ENCODE data around the gene GFRA3. TPM values are rescaled to one million over a fixed set of nuclear protein-coding genes. Genes with fewer than 3 reads are reported as not detected.

Gene GFRA3
- total RNA-seq, 4 donors from 2014 or later: 0.48 to 3.4 (median 0.55) TPM; not detected in 1

GRCh38 chr5:138213161-138214029, 61.0 kb downstream of the GFRA3 start, which contains the start of gene CDC23:
Gene CDC23, minus strand, starts transcription at chr5:138213323. Its CDS starts 11 bp downstream, at chr5:138213312.
- Histone ChIP-seq H3K9me3 (no peaks in the 10 kb centered on the region), H3K4me3 (peak within 1 kb of the TSS; percentile 87 to 100 (median 98)), H3K27ac (peak within 1 kb of the TSS; percentile 77 to 88 (median 85)), H3K4me1 (peaks cover 12 to 30% (median 18%) of the 10 kb centered on the region in 4 donors), H3K36me3 (no peaks in the 10 kb centered on the region), H3K27me3 (no peaks in the 10 kb centered on the region)
- 3% methylated on average over 11 to 32 of the region's 32 CpGs for WGBS, 2 donors (ENCODE audit: low coverage in 1 of 2)
- TF ChIP-seq POLR2A (IDR thresholded peaks at IDR 0.05) (peak; percentile 60), CTCF (IDR thresholded peaks at IDR 0.05) (no peak), EP300 (IDR thresholded peaks at IDR 0.05; ENCODE audit: low read depth) (no peak), POLR2AphosphoS5 (IDR thresholded peaks at IDR 0.05) (peak; percentile 54 to 75 (median 58))
- intact Hi-C loops (cut with DNase I; ENCODE audit: low total_unique reads): no loop called here
- peak; percentile 92 for DNase-seq
- in situ Hi-C loops (cut with MboI; ENCODE audit: low pct_ligation_motif_present in 1 of 4, low pct_unique_long_range_greater_than_20kb in 1 of 4, low sequenced_read_pairs in 3 of 4): no loop called here

- H3K4me1 ChIP-seq: peaks cover 12 to 30% (median 18%) of the 10 kb centered on the region in 4 donors
- TF ChIP-seq EP300 (IDR thresholded peaks at IDR 0.05; ENCODE audit: low read depth) (no peak), POLR2AphosphoS5 (IDR thresholded peaks at IDR 0.05) (no peak), CTCF (IDR thresholded peaks at IDR 0.05) (no peak), POLR2A (IDR thresholded peaks at IDR 0.05) (no peak)
- intact Hi-C loops (cut with DNase I; ENCODE audit: low total_unique reads): no loop called here
- DNase-seq: peak; percentile 11
- H3K36me3 ChIP-seq: no peaks in the 10 kb centered on the region
- H3K27me3 ChIP-seq: no peaks in the 10 kb centered on the region
- peak overlapping the region; percentile 87 to 100 (median 98) for H3K4me3 ChIP-seq
- no peaks in the 10 kb centered on the region for H3K9me3 ChIP-seq
- H3K27ac ChIP-seq: peak overlapping the region; percentile 77 to 88 (median 85)
- in situ Hi-C loops (cut with MboI; ENCODE audit: low pct_ligation_motif_present in 1 of 4, low pct_unique_long_range_greater_than_20kb in 1 of 4, low sequenced_read_pairs in 3 of 4): no loop called here
- 0% methylated on average over 5 of the region's 8 CpGs; no CpG with 5 or more reads in 1 of the 2 donors for WGBS, 2 donors (ENCODE audit: low coverage in 1 of 2)
These were observed 61.6 kb downstream of the GFRA3 start for GRCh38 chr5:138212828-138213160.

- no peak overlapping the region for H3K27ac ChIP-seq
- DNase-seq: no peak
- in situ Hi-C loops (cut with MboI; ENCODE audit: low pct_ligation_motif_present in 1 of 4, low pct_unique_long_range_greater_than_20kb in 1 of 4, low sequenced_read_pairs in 3 of 4) (no loop called here), intact Hi-C loops (cut with DNase I; ENCODE audit: low total_unique reads) (no loop called here)
- no peak overlapping the region for H3K4me3 ChIP-seq
- peaks cover 0 to 6% (median 2%) of the 10 kb centered on the region in 4 donors for H3K36me3 ChIP-seq
- H3K27me3 ChIP-seq: no peaks in the 10 kb centered on the region
- WGBS, 2 donors (ENCODE audit: low coverage in 1 of 2): 80 to 90% methylated on average over 3 of the region's 3 CpGs
- H3K9me3 ChIP-seq: no peaks in the 10 kb centered on the region
- peaks cover 12 to 30% (median 18%) of the 10 kb centered on the region in 4 donors for H3K4me1 ChIP-seq
- no peak for TF ChIP-seq EP300 (IDR thresholded peaks at IDR 0.05; ENCODE audit: low read depth)
These were observed 63.4 kb downstream of the GFRA3 start for GRCh38 chr5:138210985-138211384.

Other genes starting within 250 kb of the GFRA3 start
- gene FAM13B, start 241.5 kb downstream of the GFRA3 start, total RNA-seq: 10 to 100 TPM; 18.7 to 46.7 (median 23.0) TPM
- not detected for gene WNT8A, start 190.6 kb downstream of the GFRA3 start, total RNA-seq
- not detected for gene NME5, start 135.2 kb downstream of the GFRA3 start, total RNA-seq
- gene BRD8, start 96.0 kb downstream of the GFRA3 start, total RNA-seq: 100 to 1,000 TPM in 1 of 4 donors, 10 to 100 TPM in 3; 31.0 to 168 (median 47.7) TPM
- 1 to 10 TPM in 3 of 4 donors, not detected in 1; 1.9 to 5.0 (median 1.9) TPM for gene KIF20A, start 95.5 kb downstream of the GFRA3 start, total RNA-seq
- 10 to 100 TPM in 3 of 4 donors, 1 to 10 TPM in 1; 2.6 to 90.9 (median 12.8) TPM for gene CDC23, start 61.3 kb downstream of the GFRA3 start, total RNA-seq
- 1 to 10 TPM in 1 of 4 donors, under 1 TPM in 2, not detected in 1; 0.32 to 2.8 (median 0.68) TPM for gene CDC25C, start 57.2 kb upstream of the GFRA3 start, total RNA-seq
- gene FAM53C, start 63.6 kb upstream of the GFRA3 start, total RNA-seq: 10 to 100 TPM in 3 of 4 donors, 1 to 10 TPM in 1; 5.2 to 27.7 (median 14.0) TPM
- 100 to 1,000 TPM in 1 of 4 donors, 10 to 100 TPM in 3; 60.8 to 101 (median 76.6) TPM for gene KDM3B, start 78.1 kb upstream of the GFRA3 start, total RNA-seq
- 1 to 10 TPM; 2.9 to 6.4 (median 4.8) TPM for gene REEP2, start 164.4 kb upstream of the GFRA3 start, total RNA-seq
- 10 to 100 TPM; 56.0 to 69.9 (median 65.0) TPM for gene EGR1, start 190.9 kb upstream of the GFRA3 start, total RNA-seq